Heart left ventricle (tissue), 16 donors: Measurements from ENCODE around the gene PRKAR1B. TPM values are rescaled to one million over a fixed set of nuclear protein-coding genes. Genes with fewer than 3 reads are reported as not detected.

ENCODE experiments used
- ATAC-seq, 4 donors: fragments of 200-7000 bp; cut with Tn5 transposase; one replicate each; pipeline ENCODE4 v1.9.1; 2020 to 2022; ENCODE audit warnings: moderate library complexity in 4 of 4, mild to moderate bottlenecking in 3 of 4, moderate number of reproducible peaks in 1 of 4
- DNase-seq, 5 donors: peaks; one replicate each; pipeline ENCODE4 v3.0.0-alpha.2; 2020
- H3K27ac ChIP-seq, 12 donors: fragments of 200-600 bp; sonication (generic) in 4 of 12; one replicate each; pipeline versions ENCODE4 v1.5.0 to v1.8.0; 2016 to 2022; ENCODE audit warnings: mild to moderate bottlenecking in 2 of 12
- H3K27me3 ChIP-seq, 9 donors: fragments of 200-600 bp; sonication (generic) in 2 of 9; one replicate each; pipeline versions ENCODE4 v1.5.1 to v1.8.0; 2016 to 2022; ENCODE audit warnings: mild to moderate bottlenecking in 3 of 9
- H3K36me3 ChIP-seq, 9 donors: fragments of 200-600 bp; sonication (generic) in 2 of 9; one replicate each; pipeline versions ENCODE4 v1.5.0 to v1.8.0; 2018 to 2022; ENCODE audit warnings: mild to moderate bottlenecking in 2 of 9
- H3K4me1 ChIP-seq, 12 donors: fragments of 200-600 bp; sonication (generic) in 4 of 12; one replicate each; pipeline versions ENCODE4 v1.5.0 to v1.8.0; 2016 to 2022; ENCODE audit warnings: mild to moderate bottlenecking in 3 of 12
- H3K4me3 ChIP-seq, 12 donors: fragments of 200-600 bp; sonication (generic) in 4 of 12; one replicate each; pipeline versions ENCODE4 v1.5.0 to v1.8.0; 2017 to 2022; ENCODE audit warnings: mild to moderate bottlenecking in 9 of 12, moderate library complexity in 4 of 12
- H3K9me3 ChIP-seq, 12 donors: fragments of 200-600 bp; sonication (generic) in 4 of 12; one replicate each; pipeline versions ENCODE4 v1.5.0 to v1.8.0; 2016 to 2022; ENCODE audit warnings: mild to moderate bottlenecking in 1 of 12
- CTCF ChIP-seq, 12 donors: fragments of 200-600 bp; sonication (generic) in 4 of 12; IDR thresholded peaks; one replicate each; pipeline versions ENCODE4 v1.5.0 to v1.8.0; 2018 to 2022; ENCODE audit warnings: antibody characterized with exemption in 12 of 12, mild to moderate bottlenecking in 5 of 12
- POLR2A ChIP-seq, 2 donors: fragments of 450-650 bp; IDR thresholded peaks; one replicate each; pipeline ENCODE4 v1.6.1; 2017; ENCODE audit warnings: antibody characterized with exemption in 2 of 2, mild to moderate bottlenecking in 2 of 2, moderate library complexity in 2 of 2
- WGBS, 4 donors: extraction: QIAGEN DNeasy Blood & Tissue Kit in 2 of 4; methylation state at CpG; one replicate each; pipeline versions ENCODE4 v1.1.5 to v1.1.7; 2013 to 2018; 5-methylcytosine and 5-hydroxymethylcytosine counted together
- intact Hi-C, 10 donors: fragments of 100-400 bp; cut with DNase I; formaldehyde crosslinking; loops; one replicate each; pipeline versions ENCODE4 v1.11.1 to v1.14.2; 2022
- polyA plus RNA-seq, 2 donors: library from polyadenylated mRNA; stranded (reverse); fragments of 200-250 nt; gene quantifications; one replicate each; pipeline ENCODE4 v1.2.3, GENCODE V29; 2013
- total RNA-seq, 9 donors: library from RNA; depleted of rRNA in 2 of 9; stranded (reverse); fragments of >200 nt in 2 of 9; fragmentation: NEBNext Ultra II Directional in 3 of 9; extraction: Animal tissue kit (Norgen Biotek cat#: 25700) in 3 of 9; gene quantifications; one replicate each; pipeline versions ENCODE4 v1.1.0 to v1.2.4, GENCODE V29; 2016 to 2023
- donor health status: ischemic (EF 13 %, LVEDD 7.1; RV severe dilation, severe dysfunction).
- donor health status: healthy with polysubstance abuse.
- donor health status: DM: no; HTN: yes; CAD: no.
- donor health status: DM: no; HTN: no; CAD: no.
- donor health status: ischemic (EF 25% LVEDD 6.9; RV normal size, moderate dysfunction).
- donor health status: ischemic (EF 25% LVEDD 5.7; RV mildly dilated, moderate dysfunction).
- donor health status: healthy.
- donor health status: DM: yes; HTN: yes; CAD: no.
- donor health status: ischemic (EF 35%, LVEDD 5.7; RV mildly dilated, moderate dysfunction).
- donor health status: nonischemic (EF 11% LVEDD 7.7; RV severe dilation, severe dysfunction).
- donor health status: DM: yes; HTN: yes; CAD: no.
- donor health status: PGD.
- donor health status: ischemic (EF 29% LVEDD 5.4; RV normal size, mild dysfunction).
- donor health status: nonischemic (EF 23%, LVEDD 6.1; RV moderate dilation, normal function).

Gene PRKAR1B
- total and polyA plus RNA-seq, 11 donors, result 4.1 to 22.2 (median 17.9) TPM

GRCh38 chr7:544338-545221, 182.5 kb downstream of the PRKAR1B start:
- no peak for TF ChIP-seq CTCF (IDR thresholded peaks at IDR 0.05)
- TF ChIP-seq POLR2A (IDR thresholded peaks at IDR 0.05), result no peak
- no peak for ATAC-seq
- DNase-seq, result no peak
- intact Hi-C loops, result no loop called here
- 92 to 95% (median 93%) methylated on average over 14 to 18 of the region's 18 CpGs for WGBS, 4 donors
- Histone ChIP-seq H3K9me3 (no peaks in the 10 kb centered on the region), H3K4me1 (peaks cover 0 to 14% (median 6%) of the 10 kb centered on the region in 12 donors), H3K36me3 (no peaks in the 10 kb centered on the region), H3K27ac (no peak overlapping the region), H3K4me3 (no peak overlapping the region), H3K27me3 (no peaks in the 10 kb centered on the region)

- ATAC-seq (no peak), DNase-seq (no peak)
- H3K27ac ChIP-seq, result peak overlapping the region in 3 of 12 donors; percentile 24 to 48 (median 43)
- WGBS, 4 donors, result 86 to 93% (median 91%) methylated on average over 13 to 18 of the region's 18 CpGs
- H3K27me3 ChIP-seq, result no peaks in the 10 kb centered on the region
- H3K9me3 ChIP-seq, result no peaks in the 10 kb centered on the region
- intact Hi-C loops, result no loop called here
- H3K36me3 ChIP-seq, result no peaks in the 10 kb centered on the region
- no peak overlapping the region for H3K4me3 ChIP-seq
- H3K4me1 ChIP-seq, result peaks cover 0 to 14% (median 7%) of the 10 kb centered on the region in 12 donors
- TF ChIP-seq CTCF (IDR thresholded peaks at IDR 0.05) (no peak), POLR2A (IDR thresholded peaks at IDR 0.05) (no peak)
Observed at GRCh38 chr7:543501-544337, 183.4 kb downstream of the PRKAR1B start.

GRCh38 chr7:542713-543500, 184.2 kb downstream of the PRKAR1B start:
- Histone ChIP-seq H3K4me3 (no peak overlapping the region), H3K9me3 (no peaks in the 10 kb centered on the region), H3K27ac (peak overlapping the region in 5 of 12 donors; percentile 24 to 48 (median 28)), H3K36me3 (no peaks in the 10 kb centered on the region), H3K27me3 (no peaks in the 10 kb centered on the region), H3K4me1 (peaks cover 0 to 23% (median 14%) of the 10 kb centered on the region in 12 donors)
- intact Hi-C loops, result no loop called here
- DNase-seq (peak in 2 of 5 donors; percentile 60 to 82), ATAC-seq (peak; percentile 17 to 83 (median 45))
- TF ChIP-seq CTCF (IDR thresholded peaks at IDR 0.05) (no peak), POLR2A (IDR thresholded peaks at IDR 0.05) (no peak)
- 58 to 69% (median 61%) methylated on average over 19 to 27 of the region's 27 CpGs for WGBS, 4 donors
